ENCODE data around the gene RETN. TPM values are rescaled to one million over a fixed set of nuclear protein-coding genes. Genes with fewer than 3 reads are reported as not detected.

Gene RETN
- total and polyA plus RNA-seq, 5 donors from 2014 or later: not detected

DNA sequence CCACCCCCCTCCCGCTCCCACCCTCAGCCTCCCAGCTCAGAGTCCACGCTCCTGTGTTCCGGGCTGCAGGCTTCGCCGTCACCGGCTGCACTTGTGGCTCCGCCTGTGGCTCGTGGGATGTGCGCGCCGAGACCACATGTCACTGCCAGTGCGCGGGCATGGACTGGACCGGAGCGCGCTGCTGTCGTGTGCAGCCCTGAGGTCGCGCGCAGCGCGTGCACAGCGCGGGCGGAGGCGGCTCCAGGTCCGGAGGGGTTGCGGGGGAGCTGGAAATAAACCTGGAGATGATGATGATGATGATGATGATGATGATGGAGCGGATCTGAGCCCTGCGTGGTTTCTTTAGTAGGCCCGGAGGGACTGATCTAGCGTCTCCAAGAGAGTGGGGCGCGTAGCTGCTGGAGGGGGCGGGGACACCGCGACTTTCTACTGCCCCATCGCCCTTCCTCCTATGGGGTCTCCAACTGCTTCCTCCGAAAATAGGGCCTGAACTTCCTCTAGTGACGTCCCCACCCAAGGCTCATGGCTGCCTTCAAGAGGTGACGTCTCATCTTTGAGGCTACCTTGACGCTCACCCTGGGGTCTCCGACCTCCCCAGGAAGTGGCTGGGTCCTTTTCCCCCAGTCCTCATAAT is 1.4 kb downstream of the RETN start:
- Mint-ChIP-seq H3K4me1 (peaks cover 2 to 11% (median 6%) of the 10 kb centered on the region in 4 donors), H3K4me3 (peak overlapping the region in 2 of 4 donors; percentile 50 to 62), H3K27me3 (peaks cover 49% of the 10 kb centered on the region), H3K9me3 (no peaks in the 10 kb centered on the region), H3K27ac (no peak overlapping the region), H3K36me3 (no peaks in the 10 kb centered on the region)
- Histone ChIP-seq H3K27ac (ENCODE audit: insufficient read depth, low read length, poor library complexity, severe bottlenecking) (no peak overlapping the region), H3K4me1 (ENCODE audit: control insufficient read depth, insufficient read depth, low read length, poor library complexity, severe bottlenecking) (peaks cover 3% of the 10 kb centered on the region), H3K27me3 (ENCODE audit: control insufficient read depth, insufficient read depth, low read length) (no peaks in the 10 kb centered on the region), H3K4me3 (ENCODE audit: low read depth, low read length) (no peak overlapping the region), H3K36me3 (ENCODE audit: control insufficient read depth, insufficient read depth, low read length) (no peaks in the 10 kb centered on the region), H3K9me3 (ENCODE audit: control insufficient read depth in 2 of 2, low read length in 2 of 2) (no peaks in the 10 kb centered on the region)
- DNase-seq (peak in 1 of 3 donors; percentile 39), ATAC-seq (ENCODE audit: low read depth in 2 of 2) (peak in 1 of 2 donors; percentile 28)

GRCh38 chr19:7670790-7671189 is 1.9 kb downstream of the RETN start:
- Mint-ChIP-seq H3K36me3 (no peaks in the 10 kb centered on the region), H3K27me3 (peaks cover 44% of the 10 kb centered on the region), H3K4me3 (peak overlapping the region in 1 of 4 donors; percentile 62), H3K4me1 (peaks cover 2 to 11% (median 6%) of the 10 kb centered on the region in 4 donors), H3K9me3 (peaks cover 0 to under 1% (median 0%) of the 10 kb centered on the region in 7 donors), H3K27ac (no peak overlapping the region)
- Histone ChIP-seq H3K27ac (ENCODE audit: insufficient read depth, low read length, poor library complexity, severe bottlenecking) (no peak overlapping the region), H3K4me1 (ENCODE audit: control insufficient read depth, insufficient read depth, low read length, poor library complexity, severe bottlenecking) (peaks cover 3% of the 10 kb centered on the region), H3K4me3 (ENCODE audit: low read depth, low read length) (no peak overlapping the region), H3K27me3 (ENCODE audit: control insufficient read depth, insufficient read depth, low read length) (peaks cover under 1% of the 10 kb centered on the region), H3K36me3 (ENCODE audit: control insufficient read depth, insufficient read depth, low read length) (no peaks in the 10 kb centered on the region), H3K9me3 (ENCODE audit: control insufficient read depth in 2 of 2, low read length in 2 of 2) (no peaks in the 10 kb centered on the region)
- DNase-seq: no peak
- ATAC-seq (ENCODE audit: low read depth in 2 of 2): no peak

DNA sequence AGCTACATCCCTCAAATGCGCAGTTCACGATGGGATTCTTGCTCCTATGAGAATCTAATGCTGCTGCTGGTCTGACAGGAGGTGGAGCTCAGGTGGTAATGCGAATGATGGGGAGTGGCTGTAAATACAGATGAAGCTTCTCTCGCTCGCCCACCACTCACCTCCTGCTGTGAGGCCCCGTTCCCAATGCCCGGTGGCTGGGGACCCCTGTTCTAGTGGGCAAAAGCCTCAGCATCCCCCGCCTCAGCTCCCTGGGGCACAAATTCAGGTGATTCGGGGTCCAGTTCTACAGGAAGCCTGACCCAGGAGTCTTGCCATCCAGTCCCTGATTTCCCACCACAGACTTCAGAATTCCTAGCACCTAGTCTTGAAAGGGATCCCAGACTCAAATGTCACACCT is 3.7 kb downstream of the RETN start:
- no peaks in the 10 kb centered on the region for H3K36me3 Mint-ChIP-seq
- ATAC-seq (ENCODE audit: low read depth in 2 of 2): no peak
- no peak for DNase-seq
- H3K9me3 ChIP-seq (ENCODE audit: control insufficient read depth in 2 of 2, low read length in 2 of 2): no peaks in the 10 kb centered on the region
- peaks cover 2% of the 10 kb centered on the region for H3K27me3 ChIP-seq (ENCODE audit: control insufficient read depth, insufficient read depth, low read length)
- no peak overlapping the region for H3K4me3 Mint-ChIP-seq
- H3K27ac Mint-ChIP-seq: no peak overlapping the region
- no peak overlapping the region for H3K27ac ChIP-seq (ENCODE audit: insufficient read depth, low read length, poor library complexity, severe bottlenecking)
- peaks cover 12% of the 10 kb centered on the region for H3K4me1 ChIP-seq (ENCODE audit: control insufficient read depth, insufficient read depth, low read length, poor library complexity, severe bottlenecking)
- H3K27me3 Mint-ChIP-seq: peaks cover 54% of the 10 kb centered on the region
- H3K36me3 ChIP-seq (ENCODE audit: control insufficient read depth, insufficient read depth, low read length): no peaks in the 10 kb centered on the region
- H3K4me1 Mint-ChIP-seq: peaks cover 5 to 24% (median 10%) of the 10 kb centered on the region in 4 donors
- no peak overlapping the region for H3K4me3 ChIP-seq (ENCODE audit: low read depth, low read length)
- peaks cover 0 to 1% (median 0%) of the 10 kb centered on the region in 7 donors for H3K9me3 Mint-ChIP-seq

GRCh38 chr19:7674010-7675005 is 5.5 kb downstream of the RETN start:
- DNase-seq (peak in 1 of 3 donors; percentile 70), ATAC-seq (ENCODE audit: low read depth in 2 of 2) (peak in 1 of 2 donors; percentile 38)
- no peaks in the 10 kb centered on the region for H3K36me3 ChIP-seq (ENCODE audit: control insufficient read depth, insufficient read depth, low read length)
- no peak overlapping the region for H3K27ac ChIP-seq (ENCODE audit: insufficient read depth, low read length, poor library complexity, severe bottlenecking)
- H3K4me3 Mint-ChIP-seq: peak overlapping the region in 1 of 4 donors; percentile 61
- peaks cover 2% of the 10 kb centered on the region for H3K27me3 ChIP-seq (ENCODE audit: control insufficient read depth, insufficient read depth, low read length)
- peaks cover 18% of the 10 kb centered on the region for H3K4me1 ChIP-seq (ENCODE audit: control insufficient read depth, insufficient read depth, low read length, poor library complexity, severe bottlenecking)
- no peaks in the 10 kb centered on the region for H3K9me3 ChIP-seq (ENCODE audit: control insufficient read depth in 2 of 2, low read length in 2 of 2)
- no peaks in the 10 kb centered on the region for H3K36me3 Mint-ChIP-seq
- peaks cover 59% of the 10 kb centered on the region for H3K27me3 Mint-ChIP-seq
- H3K9me3 Mint-ChIP-seq: peaks cover 0 to 1% (median 0%) of the 10 kb centered on the region in 7 donors
- H3K27ac Mint-ChIP-seq: no peak overlapping the region
- H3K4me1 Mint-ChIP-seq: peaks cover 8 to 35% (median 13%) of the 10 kb centered on the region in 4 donors
- H3K4me3 ChIP-seq (ENCODE audit: low read depth, low read length): no peak overlapping the region

DNA sequence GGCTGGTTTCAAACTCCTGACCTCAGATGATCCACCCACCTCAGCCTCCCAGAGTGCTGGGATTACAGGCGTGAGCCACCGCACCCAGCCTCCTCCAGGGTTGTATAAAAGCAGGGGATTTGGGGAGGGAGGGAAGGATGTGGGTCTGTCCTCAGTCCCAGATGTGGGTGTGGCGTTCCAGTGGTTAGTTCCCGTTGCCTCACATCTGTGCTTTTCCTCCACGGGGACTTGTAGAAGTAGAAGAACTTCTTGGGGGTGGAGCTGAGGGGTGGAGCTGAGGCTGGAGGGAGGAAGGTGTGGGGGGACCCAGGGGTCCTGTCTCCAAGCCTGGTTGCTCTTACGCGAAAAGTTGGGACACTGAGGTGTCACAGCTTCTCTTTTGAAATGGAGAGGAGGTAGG is 7.5 kb downstream of the RETN start:
- Histone ChIP-seq H3K36me3 (ENCODE audit: control insufficient read depth, insufficient read depth, low read length) (no peaks in the 10 kb centered on the region), H3K27ac (ENCODE audit: insufficient read depth, low read length, poor library complexity, severe bottlenecking) (no peak overlapping the region), H3K4me1 (ENCODE audit: control insufficient read depth, insufficient read depth, low read length, poor library complexity, severe bottlenecking) (peaks cover 30% of the 10 kb centered on the region), H3K9me3 (ENCODE audit: control insufficient read depth in 2 of 2, low read length in 2 of 2) (no peaks in the 10 kb centered on the region), H3K4me3 (ENCODE audit: low read depth, low read length) (no peak overlapping the region), H3K27me3 (ENCODE audit: control insufficient read depth, insufficient read depth, low read length) (peaks cover 2% of the 10 kb centered on the region)
- DNase-seq (no peak), ATAC-seq (ENCODE audit: low read depth in 2 of 2) (no peak)
- no peak overlapping the region for H3K27ac Mint-ChIP-seq
- H3K36me3 Mint-ChIP-seq: no peaks in the 10 kb centered on the region
- peaks cover 9 to 40% (median 16%) of the 10 kb centered on the region in 4 donors for H3K4me1 Mint-ChIP-seq
- peaks cover 0 to 1% (median 0%) of the 10 kb centered on the region in 7 donors for H3K9me3 Mint-ChIP-seq
- peaks cover 49% of the 10 kb centered on the region for H3K27me3 Mint-ChIP-seq
- peak overlapping the region in 1 of 4 donors; percentile 52 for H3K4me3 Mint-ChIP-seq

DNA sequence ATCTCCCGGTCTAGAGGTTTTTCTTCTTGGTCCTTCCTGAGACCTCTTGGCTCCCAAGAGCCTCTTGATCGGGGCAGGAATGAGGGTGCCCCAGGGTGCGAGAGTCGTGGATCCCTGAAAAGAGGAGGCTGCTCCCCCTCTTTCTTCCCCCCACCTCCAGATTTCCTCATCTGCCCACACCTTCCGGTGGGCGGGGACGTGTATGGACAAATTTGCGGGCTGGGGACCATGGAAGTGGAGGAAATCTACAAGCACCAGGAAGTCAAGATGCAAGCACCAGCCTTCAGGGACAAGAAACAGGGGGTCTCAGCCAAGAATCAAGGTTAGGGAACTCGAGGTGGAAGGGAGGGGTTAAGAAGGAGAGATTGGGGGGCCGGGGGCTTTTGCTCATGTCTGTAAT is 8.0 kb downstream of the RETN start, which contains the start of gene MCEMP1:
Gene MCEMP1, plus strand, starts transcription at position 237 of the 400 bp plus-strand sequence. Its CDS starts 31 bp downstream, at position 268.
- Histone ChIP-seq H3K27me3 (ENCODE audit: control insufficient read depth, insufficient read depth, low read length) (peaks cover 2% of the 10 kb centered on the region), H3K27ac (ENCODE audit: insufficient read depth, low read length, poor library complexity, severe bottlenecking) (no peak within 1 kb of the TSS), H3K36me3 (ENCODE audit: control insufficient read depth, insufficient read depth, low read length) (no peaks in the 10 kb centered on the region), H3K9me3 (ENCODE audit: control insufficient read depth in 2 of 2, low read length in 2 of 2) (no peaks in the 10 kb centered on the region), H3K4me3 (ENCODE audit: low read depth, low read length) (no peak within 1 kb of the TSS), H3K4me1 (ENCODE audit: control insufficient read depth, insufficient read depth, low read length, poor library complexity, severe bottlenecking) (peaks cover 35% of the 10 kb centered on the region)
- Mint-ChIP-seq H3K27ac (peak within 1 kb of the TSS in 1 of 3 donors; percentile 87), H3K9me3 (peaks cover 0 to 1% (median 0%) of the 10 kb centered on the region in 7 donors), H3K27me3 (peaks cover 45% of the 10 kb centered on the region), H3K4me1 (peaks cover 11 to 43% (median 19%) of the 10 kb centered on the region in 4 donors), H3K36me3 (no peaks in the 10 kb centered on the region), H3K4me3 (peak within 1 kb of the TSS in 3 of 4 donors; percentile 43 to 52 (median 46))
- no peak for ATAC-seq (ENCODE audit: low read depth in 2 of 2)
- DNase-seq: no peak

DNA sequence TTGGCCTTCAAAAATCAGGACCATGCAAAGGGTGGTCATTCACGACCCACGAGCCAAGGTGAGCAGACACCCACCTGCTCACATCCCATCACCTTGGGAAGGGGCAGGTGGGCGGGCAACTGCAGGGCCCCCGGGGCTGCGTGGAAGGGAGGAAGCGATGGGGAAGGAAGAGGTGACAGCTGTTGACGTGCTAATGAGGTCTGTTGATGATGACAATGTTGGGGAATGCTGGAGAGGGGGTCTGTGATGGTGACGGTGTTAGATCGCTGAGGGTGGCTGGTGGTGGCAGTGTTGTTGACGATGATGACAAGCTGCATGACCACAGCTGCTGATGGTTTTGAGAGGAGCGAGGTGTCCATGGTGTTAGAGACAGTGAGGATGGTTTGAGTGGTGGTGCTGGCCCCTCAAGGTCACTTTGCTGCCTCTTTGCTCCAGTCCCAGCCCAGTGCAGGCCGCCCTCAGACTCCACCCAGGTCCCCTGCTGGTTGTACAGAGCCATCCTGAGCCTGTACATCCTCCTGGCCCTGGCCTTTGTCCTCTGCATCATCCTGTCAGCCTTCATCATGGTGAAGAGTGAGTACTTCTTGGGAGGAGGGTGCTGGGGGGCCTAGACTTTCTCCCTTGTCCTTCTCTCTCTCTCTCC is 8.9 kb downstream of the RETN start:
- Histone ChIP-seq H3K36me3 (ENCODE audit: control insufficient read depth, insufficient read depth, low read length) (peaks cover 4% of the 10 kb centered on the region), H3K9me3 (ENCODE audit: control insufficient read depth in 2 of 2, low read length in 2 of 2) (no peaks in the 10 kb centered on the region), H3K4me3 (ENCODE audit: low read depth, low read length) (no peak overlapping the region), H3K4me1 (ENCODE audit: control insufficient read depth, insufficient read depth, low read length, poor library complexity, severe bottlenecking) (peaks cover 40% of the 10 kb centered on the region), H3K27me3 (ENCODE audit: control insufficient read depth, insufficient read depth, low read length) (peaks cover 2% of the 10 kb centered on the region), H3K27ac (ENCODE audit: insufficient read depth, low read length, poor library complexity, severe bottlenecking) (no peak overlapping the region)
- ATAC-seq (ENCODE audit: low read depth in 2 of 2): no peak
- DNase-seq: no peak
- Mint-ChIP-seq H3K9me3 (peaks cover 0 to 1% (median 0%) of the 10 kb centered on the region in 7 donors), H3K4me3 (peak overlapping the region in 2 of 4 donors; percentile 43 to 52), H3K27ac (peak overlapping the region in 1 of 3 donors; percentile 69), H3K4me1 (peaks cover 11 to 46% (median 20%) of the 10 kb centered on the region in 4 donors), H3K36me3 (peaks cover 4% of the 10 kb centered on the region), H3K27me3 (peaks cover 45% of the 10 kb centered on the region)

Data from CD4-positive, CD25-positive, alpha-beta regulatory T cell (primary cell).